Brain microvascular endothelial cell (primary cell): Measurements from ENCODE around the gene FILIP1.

Experiments used
- DNase-seq: peaks from one replicate; pipeline ENCODE4 v3.0.0-alpha.2; 2020
- H3K27ac ChIP-seq: fragments of 250-450 bp; sonication (Bioruptor Pico); 2 replicates; pipeline ENCODE4 v1.5.1; 2020; ENCODE audit warnings: mild to moderate bottlenecking, moderate library complexity
- H3K27me3 ChIP-seq: fragments of 250-450 bp; sonication (Bioruptor Pico); replicated peaks from 2 replicates; pipeline ENCODE4 v1.5.1; 2020; ENCODE audit warnings: mild to moderate bottlenecking
- H3K36me3 ChIP-seq: fragments of 250-450 bp; sonication (Bioruptor Pico); replicated peaks from 2 replicates; pipeline ENCODE4 v1.5.1; 2020; ENCODE audit warnings: mild to moderate bottlenecking
- H3K4me3 ChIP-seq: 2 replicates; pipeline ENCODE4 v1.5.1; 2011; ENCODE audit warnings: low read depth, mild to moderate bottlenecking, control low read depth, low read length, moderate library complexity
- CTCF ChIP-seq: IDR thresholded peaks from 2 replicates; pipeline ENCODE4 v1.5.1; 2011; ENCODE audit warnings: low read depth, mild to moderate bottlenecking, moderate library complexity, low read length, control low read depth, inconsistent platforms; ENCODE audit errors: missing control alignments
- in situ Hi-C: cut with HindIII; loops from 2 replicates; pipeline ENCODE4 v1.10.0; 2017; ENCODE audit warnings: low sequenced_read_pairs, low pct_ligation_motif_present

FILIP1 gene

GRCh38 chr6:75422024-75422639 is 71.5 kb downstream of the FILIP1 start:
- no peak for DNase-seq
- Histone ChIP-seq H3K36me3 (no peaks in the 10 kb centered on the region), H3K4me3 (no peak overlapping the region), H3K27ac (no peak overlapping the region), H3K27me3 (no peaks in the 10 kb centered on the region)
- in situ Hi-C loops = no loop called here
- no peak for TF ChIP-seq CTCF

GRCh38 chr6:75421316-75422023 is 72.1 kb downstream of the FILIP1 start:
- in situ Hi-C loops = no loop called here
- Histone ChIP-seq H3K27me3 (no peaks in the 10 kb centered on the region), H3K4me3 (no peak overlapping the region), H3K27ac (no peak overlapping the region), H3K36me3 (no peaks in the 10 kb centered on the region)
- no peak for TF ChIP-seq CTCF
- no peak for DNase-seq

GRCh38 chr6:75419980-75420379 is 73.6 kb downstream of the FILIP1 start:
- Histone ChIP-seq H3K36me3 (no peaks in the 10 kb centered on the region), H3K27ac (no peak overlapping the region), H3K4me3 (no peak overlapping the region), H3K27me3 (no peaks in the 10 kb centered on the region)
- TF ChIP-seq CTCF = no peak
- in situ Hi-C loops = no loop called here
- DNase-seq = no peak

DNA sequence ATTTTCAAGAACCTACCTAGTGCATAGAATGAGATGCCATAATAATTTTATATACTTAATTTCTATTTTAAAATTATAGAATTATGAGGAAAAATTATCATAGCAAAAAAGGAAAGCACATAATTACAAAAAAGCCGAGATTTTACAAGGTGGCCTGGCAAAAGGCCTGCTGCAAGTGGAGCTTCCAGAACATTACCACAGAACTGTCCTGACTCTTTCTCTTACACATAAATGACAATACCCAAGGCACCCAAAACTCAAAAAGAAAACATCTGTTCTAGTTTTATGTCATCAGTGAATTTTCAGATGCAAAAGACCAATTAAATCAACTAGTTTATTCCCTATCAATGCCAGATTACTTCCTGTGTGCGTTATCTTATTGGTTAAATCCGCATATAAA is 74.2 kb downstream of the FILIP1 start:
- TF ChIP-seq CTCF = no peak
- Histone ChIP-seq H3K36me3 (no peaks in the 10 kb centered on the region), H3K27ac (no peak overlapping the region), H3K27me3 (no peaks in the 10 kb centered on the region), H3K4me3 (no peak overlapping the region)
- DNase-seq = no peak
- in situ Hi-C loops = no loop called here

DNA sequence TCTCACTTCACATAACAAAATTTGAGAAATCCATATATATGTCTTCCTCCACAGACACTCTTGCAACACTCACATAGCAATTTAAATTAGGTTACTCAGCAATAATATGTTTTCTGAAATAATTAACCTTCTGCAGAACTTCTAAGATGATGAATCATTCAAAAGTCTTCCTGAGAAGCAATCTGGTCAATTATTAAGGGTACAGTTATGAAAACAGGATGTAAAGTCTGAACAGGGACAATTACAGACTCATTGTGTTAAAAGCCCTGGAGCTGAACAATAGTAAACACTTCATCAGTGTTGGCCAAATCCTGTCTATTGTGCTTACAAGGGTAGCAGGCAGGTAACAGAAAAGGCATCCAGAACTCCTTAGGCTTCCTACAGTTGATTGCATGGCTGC is 75.4 kb downstream of the FILIP1 start:
- Histone ChIP-seq H3K27me3 (no peaks in the 10 kb centered on the region), H3K27ac (no peak overlapping the region), H3K36me3 (no peaks in the 10 kb centered on the region), H3K4me3 (no peak overlapping the region)
- TF ChIP-seq CTCF = no peak
- DNase-seq = no peak
- in situ Hi-C loops = no loop called here

- Histone ChIP-seq H3K27me3 (no peaks in the 10 kb centered on the region), H3K4me3 (no peak overlapping the region), H3K27ac (no peak overlapping the region), H3K36me3 (no peaks in the 10 kb centered on the region)
- no peak for TF ChIP-seq CTCF
- no peak for DNase-seq
- in situ Hi-C loops = no loop called here
Measured at GRCh38 chr6:75416443-75416842, 77.2 kb downstream of the FILIP1 start.
